Activated naive CD4-positive, alpha-beta T cell (primary cell): ENCODE results near the gene SMIM12.

ENCODE experiments used
- DNase-seq, 4 experiments: peaks; one replicate each; lab custom pipeline; 2025; lab: John Stamatoyannopoulos, UW

The SMIM12 gene, protein sequence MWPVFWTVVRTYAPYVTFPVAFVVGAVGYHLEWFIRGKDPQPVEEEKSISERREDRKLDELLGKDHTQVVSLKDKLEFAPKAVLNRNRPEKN

DNA sequence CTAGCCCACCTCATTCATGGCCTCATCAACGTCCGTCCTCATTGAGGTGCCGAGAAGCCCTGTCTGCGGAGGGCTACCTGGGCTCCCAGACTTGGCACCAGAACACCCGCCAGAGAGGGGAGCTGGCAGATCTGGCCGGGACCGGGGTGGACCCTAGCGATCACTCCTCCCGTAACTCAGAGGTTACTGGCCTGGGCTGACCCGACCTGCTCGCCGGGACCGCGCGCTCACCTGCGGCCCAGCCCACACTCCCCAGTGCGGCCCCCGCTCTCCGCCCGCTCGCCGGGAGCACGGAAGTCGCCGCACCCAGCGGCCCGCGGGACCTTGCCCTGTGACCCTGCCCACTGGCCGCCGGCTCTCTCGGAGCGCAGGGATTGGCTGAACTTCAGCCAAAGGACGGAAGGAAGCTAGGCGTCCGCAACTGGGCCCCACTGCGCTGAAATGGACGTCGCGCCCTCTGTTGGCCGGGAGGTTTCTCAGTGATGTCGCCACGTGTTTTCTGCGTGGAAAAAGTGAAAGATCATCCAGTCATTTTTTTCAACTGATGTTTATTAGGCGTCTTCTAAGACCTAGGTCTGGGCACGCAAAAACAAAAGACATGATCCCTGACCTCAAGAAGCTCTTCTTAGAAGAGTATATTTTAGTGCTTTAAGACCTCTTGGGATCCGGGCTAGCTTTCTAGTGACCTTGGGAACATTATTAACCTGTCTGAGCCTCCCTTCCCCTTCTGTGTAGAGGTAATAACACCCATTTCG lies at the start of gene SMIM12:
TSS of gene SMIM12 (minus strand) at position 304 of the 755 bp plus-strand sequence. CDS start 3,772 bp downstream, outside the sequence.
- peak; percentile 79 to 84 (median 80) for DNase-seq

GRCh38 chr1:34908369-34908768 lies 48.8 kb upstream of the SMIM12 start:
- DNase-seq: no peak

DNA sequence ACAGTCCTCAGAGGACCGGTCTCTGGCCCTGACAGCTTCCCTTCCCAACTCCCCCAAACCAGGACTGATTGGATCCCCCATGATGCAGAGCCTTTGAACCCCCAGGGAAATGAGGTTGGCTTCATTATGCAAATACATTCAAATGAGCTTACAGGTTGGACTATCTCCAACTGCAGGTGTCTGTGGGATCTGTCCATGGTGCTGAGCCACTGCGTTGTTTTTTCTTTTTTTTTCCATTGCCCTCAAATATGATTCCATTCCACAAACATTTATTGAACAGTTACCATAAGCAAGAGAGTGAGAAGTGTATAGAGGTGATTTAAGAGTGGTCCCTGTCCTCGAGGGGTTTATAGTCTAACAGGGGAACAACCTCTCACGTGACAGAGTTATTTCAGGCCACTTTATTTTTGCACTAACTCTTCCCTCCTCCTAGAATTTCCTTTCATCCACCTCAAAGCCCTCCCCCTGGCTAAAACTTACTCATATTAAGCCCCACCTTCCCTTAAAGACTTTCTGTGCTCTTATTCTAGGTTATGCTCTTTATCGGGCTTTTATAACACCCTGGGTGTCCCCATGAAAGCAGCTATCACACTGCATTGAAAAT lies 48.0 kb upstream of the SMIM12 start:
- DNase-seq: no peak

- DNase-seq: no peak
These were observed 47.2 kb upstream of the SMIM12 start for GRCh38 chr1:34906756-34907155.

- DNase-seq: no peak
These were observed 46.7 kb upstream of the SMIM12 start for GRCh38 chr1:34906222-34906621.

DNA sequence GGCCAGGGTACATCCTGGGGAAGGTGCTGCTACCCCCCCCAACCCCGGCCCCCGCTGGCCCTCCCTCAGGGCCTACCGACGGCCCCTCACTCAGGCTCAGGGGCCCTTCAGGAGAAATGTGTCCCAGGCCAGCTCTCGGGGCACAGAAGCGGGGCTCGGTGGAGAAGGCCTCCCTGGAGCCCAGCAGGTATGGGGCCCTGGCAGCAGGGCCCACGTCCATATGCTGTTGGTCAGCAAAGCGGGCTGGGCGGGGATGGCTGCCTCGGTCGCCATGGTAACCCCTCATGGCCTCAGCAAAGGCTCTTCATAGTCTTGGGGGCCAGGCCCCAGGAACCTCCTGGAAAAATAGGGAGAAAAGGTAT lies 45.5 kb upstream of the SMIM12 start:
- DNase-seq: no peak

- no peak for DNase-seq
These were observed 44.9 kb upstream of the SMIM12 start for GRCh38 chr1:34904236-34905097.

GRCh38 chr1:34901919-34902318 lies 42.4 kb upstream of the SMIM12 start:
- no peak for DNase-seq

- DNase-seq: no peak
These were observed 41.4 kb upstream of the SMIM12 start for GRCh38 chr1:34900775-34901502.

DNA sequence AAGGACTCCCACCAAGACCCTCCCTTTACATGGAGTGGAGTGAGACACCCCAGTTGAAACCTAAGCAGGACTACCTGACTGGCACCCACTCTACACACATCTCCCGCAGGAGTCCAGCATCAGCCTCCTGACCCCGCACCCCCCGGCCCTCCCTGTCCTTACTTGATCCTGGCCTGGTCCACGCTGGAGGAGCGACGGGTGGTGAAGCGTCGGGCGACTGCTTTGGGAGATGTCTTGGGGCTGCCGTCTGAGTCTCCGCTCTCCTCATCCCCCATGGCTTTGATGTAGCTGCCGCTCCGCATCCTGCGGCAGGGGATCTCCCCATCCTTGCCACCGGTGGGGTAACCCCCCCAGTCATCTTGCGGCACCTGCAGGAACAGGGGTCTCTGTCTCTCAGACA lies 40.4 kb upstream of the SMIM12 start:
- no peak for DNase-seq

DNA sequence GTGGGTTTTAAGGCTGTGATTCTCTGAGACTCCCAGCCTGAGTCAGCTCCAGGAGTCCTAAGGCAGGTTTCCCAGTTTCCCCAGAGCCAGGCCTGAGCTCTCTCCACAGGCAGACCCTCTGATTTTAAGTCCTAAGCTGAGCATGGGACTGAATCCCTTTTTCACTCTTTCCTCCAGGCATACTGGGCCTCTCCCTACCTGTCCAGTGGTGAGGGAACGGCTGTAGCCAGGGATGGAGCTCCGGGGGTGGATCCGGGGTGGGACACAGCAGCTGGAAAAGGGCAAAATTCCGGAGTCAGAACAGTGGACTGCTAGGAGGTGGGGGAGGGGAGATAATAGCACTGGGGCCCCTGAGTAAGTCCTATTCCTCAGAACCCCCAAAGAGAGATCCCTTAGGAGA lies 39.9 kb upstream of the SMIM12 start:
- no peak for DNase-seq

GRCh38 chr1:34898330-34898761 lies 38.8 kb upstream of the SMIM12 start:
- DNase-seq: no peak

DNA sequence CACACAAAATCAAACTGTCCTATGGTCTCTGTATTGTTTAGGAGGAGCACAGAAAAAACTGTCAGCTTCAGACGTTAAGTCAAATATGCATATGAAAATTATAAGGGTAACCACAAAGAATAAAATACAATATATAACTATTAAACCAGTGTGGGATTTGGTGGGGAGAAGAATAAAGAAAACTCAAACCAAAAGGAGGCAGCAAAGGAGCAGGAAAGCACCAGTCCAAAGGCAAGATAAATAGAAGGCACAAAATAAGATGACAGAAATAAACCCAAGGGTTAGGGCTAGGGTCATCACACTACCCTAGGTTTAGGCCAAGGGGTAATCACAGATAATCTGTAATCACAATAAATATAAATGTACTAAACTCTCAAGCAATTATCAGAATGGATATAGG lies 37.1 kb upstream of the SMIM12 start:
- no peak for DNase-seq

DNA sequence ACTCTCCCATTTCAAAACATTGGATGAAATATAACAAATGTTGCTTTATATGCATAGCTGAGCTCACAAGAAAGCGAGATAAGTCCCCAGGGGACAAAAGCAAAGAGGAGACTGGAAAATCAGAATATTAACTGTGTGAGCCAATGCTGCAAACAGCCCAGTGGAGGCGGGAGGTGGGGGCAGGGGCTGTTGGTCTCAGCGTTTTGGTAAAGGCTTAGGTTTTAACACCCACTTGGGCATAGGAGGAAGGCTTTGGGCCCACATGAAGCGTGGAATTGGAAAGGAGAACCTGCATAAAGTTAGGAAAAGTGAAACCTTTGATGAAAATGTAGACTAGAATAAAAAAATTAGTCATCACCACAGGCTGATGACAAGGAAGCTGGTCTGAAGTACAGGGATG lies 30.2 kb upstream of the SMIM12 start:
- no peak for DNase-seq

DNA sequence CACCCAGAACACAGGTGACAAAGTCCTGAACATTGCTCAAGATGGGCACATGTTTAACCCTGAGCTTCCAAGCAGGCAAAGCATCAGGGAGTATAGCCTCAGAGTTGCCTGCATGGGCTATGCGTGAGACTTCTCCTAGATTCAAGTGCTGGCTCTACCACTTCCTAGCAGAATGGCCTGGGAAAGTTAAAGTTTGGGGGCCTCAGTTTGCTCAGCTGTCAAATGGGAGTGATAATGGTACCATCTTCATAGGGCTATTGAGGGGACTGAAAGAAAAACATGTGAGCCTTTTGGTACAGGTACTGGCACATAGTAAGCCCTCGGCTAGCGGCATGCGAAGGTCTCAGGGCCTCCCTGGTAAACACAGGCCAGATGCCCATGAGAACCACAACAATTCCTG lies 28.0 kb upstream of the SMIM12 start:
- DNase-seq: no peak

DNA sequence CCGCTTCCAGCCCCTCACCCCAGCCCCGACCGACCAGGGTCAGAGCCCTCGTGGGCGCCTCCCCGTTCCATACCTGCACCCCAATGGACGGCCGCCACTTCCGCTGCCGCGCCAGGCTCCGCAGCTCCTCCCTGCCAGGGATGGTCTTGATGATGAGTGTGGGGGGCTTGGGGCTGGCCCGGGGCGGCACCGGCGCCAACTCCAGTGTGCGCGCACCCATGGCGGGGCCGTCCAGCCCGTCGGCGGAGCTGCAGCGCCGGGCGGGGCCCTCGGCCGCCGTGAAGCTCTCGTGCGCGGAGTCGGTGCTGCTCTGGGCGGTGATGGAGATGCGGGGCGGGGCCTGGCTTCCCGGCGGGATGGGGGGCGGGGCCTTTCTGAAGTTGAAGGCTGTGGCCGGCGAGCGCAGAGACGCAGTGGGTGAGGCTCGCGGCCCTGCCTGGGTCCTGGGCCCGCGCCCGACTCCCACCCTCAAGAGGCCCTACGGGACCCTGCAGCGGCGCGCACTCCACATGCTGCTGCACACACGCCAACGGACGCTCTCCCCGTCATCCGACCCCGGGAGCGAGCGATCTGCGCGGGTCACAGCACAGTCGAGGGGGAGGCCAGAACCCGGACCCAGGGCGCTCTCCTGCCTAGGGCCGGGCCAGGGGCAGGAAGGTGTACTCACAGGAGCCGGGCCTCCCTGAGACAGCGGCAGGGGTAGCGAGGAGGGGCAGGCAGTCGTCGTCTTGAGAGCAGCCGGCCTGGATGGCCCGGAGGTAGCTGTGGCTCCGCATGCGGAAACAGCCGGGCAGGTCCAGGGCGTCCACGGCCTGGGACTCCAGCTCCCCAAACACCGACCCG lies 26.1 kb upstream of the SMIM12 start:
- peak in 1 of 4 experiments; percentile 27 for DNase-seq

DNA sequence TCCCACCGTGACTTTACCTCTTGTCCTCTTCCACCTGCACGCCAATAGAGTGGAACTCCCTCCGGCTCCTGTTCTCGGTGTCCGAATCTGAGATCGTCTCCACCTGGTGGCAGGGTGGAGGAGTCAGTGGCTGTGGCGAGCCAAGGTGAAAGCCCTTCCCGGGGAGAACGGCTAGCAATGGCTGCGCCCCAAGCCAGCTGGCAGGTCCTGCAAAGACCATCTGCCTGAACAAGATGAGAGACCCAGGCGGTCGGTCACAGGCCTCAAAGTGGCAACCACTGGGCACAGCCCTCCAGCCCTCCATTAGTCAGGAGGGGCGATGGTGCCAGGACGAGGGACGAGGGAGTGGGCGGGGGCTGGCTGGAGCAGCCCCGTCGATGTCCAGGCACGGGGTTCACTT lies 25.4 kb upstream of the SMIM12 start:
- DNase-seq: no peak

DNA sequence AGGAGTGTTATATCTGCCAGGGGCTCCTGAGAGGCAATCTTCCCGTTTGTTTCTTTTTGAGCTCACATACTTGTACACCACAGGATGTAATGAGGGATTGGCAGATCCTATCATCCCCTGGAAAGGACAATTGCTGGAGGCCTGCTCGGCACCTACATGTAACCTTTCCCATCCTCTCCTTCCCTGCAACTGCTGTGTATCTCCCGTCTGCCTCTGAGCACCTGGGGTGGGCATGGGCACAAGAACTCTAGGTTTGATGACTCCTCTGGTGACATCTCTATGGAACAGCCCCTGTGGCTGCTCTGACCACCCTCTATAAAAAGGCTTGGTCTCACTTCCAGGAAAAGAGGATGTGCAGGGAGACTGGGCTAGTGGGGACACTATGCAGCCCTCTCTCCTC lies 25.0 kb upstream of the SMIM12 start:
- DNase-seq: no peak

DNA sequence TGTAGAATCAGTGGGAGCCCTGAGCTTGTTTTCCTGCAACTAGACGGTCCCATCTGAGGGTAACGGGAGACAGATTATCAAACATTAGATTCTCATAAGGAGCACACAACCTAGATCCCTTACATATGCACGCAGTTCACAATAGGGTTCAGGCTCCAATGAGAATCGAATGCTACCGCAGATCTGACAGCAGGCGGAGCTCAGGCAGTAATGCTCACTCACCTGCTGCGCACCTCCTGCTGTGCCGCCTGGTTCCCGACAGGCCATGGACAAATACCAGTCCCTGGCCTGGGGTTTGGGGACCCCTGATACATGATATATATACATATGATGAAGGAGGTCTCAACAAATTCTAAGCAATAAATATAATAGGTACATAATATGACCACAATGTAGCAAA lies 19.7 kb upstream of the SMIM12 start:
- DNase-seq: no peak

DNA sequence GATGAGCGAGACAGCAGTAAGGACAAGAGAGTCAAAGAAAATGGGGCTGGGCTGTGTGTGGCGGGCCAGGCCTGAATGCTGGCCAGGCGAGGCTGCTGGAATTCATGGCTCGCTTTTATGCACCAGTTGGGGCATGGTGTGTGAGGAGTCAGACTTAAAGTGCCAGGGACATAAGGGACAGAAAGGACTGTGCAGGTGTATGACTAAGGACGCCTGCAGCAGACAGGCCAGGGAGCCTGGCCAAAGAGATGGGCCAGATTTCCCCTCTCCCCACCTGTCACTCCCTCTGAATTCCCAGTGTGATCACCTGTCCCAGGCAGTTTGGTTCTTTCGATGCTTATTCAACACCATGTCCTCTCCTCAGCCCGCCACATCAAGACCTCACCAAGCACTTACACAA lies 16.9 kb upstream of the SMIM12 start:
- DNase-seq: no peak
